Fibroblast of lung (primary cell): ENCODE results near the gene ABLIM3.

Source experiments
- EZH2 ChIP-seq: IDR thresholded peaks from 2 replicates; pipeline ENCODE4 v1.5.1; 2012; ENCODE audit warnings: low read length, control low read depth, mild to moderate bottlenecking; ENCODE audit errors: missing control alignments
- TF ChIP-seq, protein P1 (sequence below), 2 donors: IDR thresholded peaks in 1 of 2; conservative IDR thresholded peaks in 1 of 2; 1 replicate in 1 of 2; 2 replicates in 1 of 2; pipeline ENCODE4 v1.5.1; 2011 to 2012; ENCODE audit warnings: low read length in 2 of 2, control low read depth in 1 of 2, inconsistent platforms in 1 of 2, low read depth in 1 of 2, mild to moderate bottlenecking in 1 of 2

DNA sequence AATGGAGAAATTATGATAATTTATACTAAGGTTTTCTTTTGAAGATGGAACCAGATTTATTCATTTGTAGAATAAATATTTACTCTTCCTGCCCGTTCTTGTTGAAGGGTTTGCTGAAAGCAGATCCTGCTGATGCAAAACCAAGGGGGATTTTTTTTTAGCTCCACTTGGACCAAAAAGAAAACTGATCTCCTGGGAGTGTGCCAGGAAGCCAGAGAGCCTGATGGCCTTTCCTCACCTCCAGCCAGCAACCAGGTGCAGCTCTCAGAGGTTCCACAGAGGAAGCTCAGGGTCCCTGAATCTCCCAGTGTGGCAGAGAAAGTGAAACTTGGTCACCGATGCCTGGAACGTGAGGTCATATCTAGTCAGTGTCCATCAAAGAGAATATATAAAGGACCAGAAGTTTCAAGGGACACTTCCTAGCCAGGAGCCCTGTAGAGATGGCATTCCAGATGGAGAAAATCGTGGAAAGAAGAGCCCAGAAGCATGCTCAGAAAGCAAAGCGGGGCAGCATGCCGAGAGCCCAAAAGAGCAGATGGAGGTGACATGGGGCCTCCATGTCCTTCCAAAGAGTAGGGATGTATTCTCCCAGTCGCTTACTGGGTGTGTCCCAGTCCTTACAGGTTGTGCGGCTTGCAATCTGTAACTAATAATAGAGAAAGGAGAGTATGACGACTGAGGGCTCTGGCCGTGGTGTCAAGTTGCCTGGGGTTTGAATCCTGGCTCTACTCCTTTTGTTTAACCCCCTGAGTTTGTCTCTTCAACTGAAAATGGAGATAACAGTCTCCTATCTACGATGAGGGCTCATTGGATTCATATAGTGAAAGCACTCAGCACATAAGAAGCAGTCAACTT, 142.6 kb downstream of the ABLIM3 start:
- TF ChIP-seq, protein P1, sequence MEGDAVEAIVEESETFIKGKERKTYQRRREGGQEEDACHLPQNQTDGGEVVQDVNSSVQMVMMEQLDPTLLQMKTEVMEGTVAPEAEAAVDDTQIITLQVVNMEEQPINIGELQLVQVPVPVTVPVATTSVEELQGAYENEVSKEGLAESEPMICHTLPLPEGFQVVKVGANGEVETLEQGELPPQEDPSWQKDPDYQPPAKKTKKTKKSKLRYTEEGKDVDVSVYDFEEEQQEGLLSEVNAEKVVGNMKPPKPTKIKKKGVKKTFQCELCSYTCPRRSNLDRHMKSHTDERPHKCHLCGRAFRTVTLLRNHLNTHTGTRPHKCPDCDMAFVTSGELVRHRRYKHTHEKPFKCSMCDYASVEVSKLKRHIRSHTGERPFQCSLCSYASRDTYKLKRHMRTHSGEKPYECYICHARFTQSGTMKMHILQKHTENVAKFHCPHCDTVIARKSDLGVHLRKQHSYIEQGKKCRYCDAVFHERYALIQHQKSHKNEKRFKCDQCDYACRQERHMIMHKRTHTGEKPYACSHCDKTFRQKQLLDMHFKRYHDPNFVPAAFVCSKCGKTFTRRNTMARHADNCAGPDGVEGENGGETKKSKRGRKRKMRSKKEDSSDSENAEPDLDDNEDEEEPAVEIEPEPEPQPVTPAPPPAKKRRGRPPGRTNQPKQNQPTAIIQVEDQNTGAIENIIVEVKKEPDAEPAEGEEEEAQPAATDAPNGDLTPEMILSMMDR (conservative IDR thresholded peaks at IDR 0.05 in 1 of 2, IDR thresholded peaks at IDR 0.05 in 1 of 2; ENCODE audit: low read depth in 1 of 2, low read length in 2 of 2): no peak
- no peak for TF ChIP-seq EZH2
